ENCODE data around the gene DLGAP4.
"Not testable (repeated sequence)": the region's sequence is repeated elsewhere in the genome, so short reads cannot be mapped to it uniquely, and the experiment has no call there.

The DLGAP4 gene

DNA sequence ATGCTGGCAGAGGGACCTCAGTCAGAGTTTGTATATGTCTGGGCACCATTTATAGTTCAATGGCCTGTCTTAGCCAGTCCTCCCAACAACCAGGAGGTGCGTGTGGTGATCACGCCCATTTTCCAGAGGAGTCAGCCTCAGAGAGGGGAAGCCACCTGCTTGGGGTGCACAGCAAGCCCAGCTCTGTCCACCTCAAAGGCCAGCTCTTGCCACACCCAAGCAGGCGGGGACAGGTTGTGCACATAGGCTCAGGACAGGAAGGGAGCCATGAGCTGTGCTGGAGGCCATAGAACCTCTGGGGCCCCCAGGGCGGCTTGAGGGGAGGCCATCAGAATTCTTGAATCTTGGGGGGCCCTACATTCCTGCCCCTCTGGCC, 61.2 kb downstream of the DLGAP4 start:
- Mint-ChIP-seq H3K9me3 (no peaks in the 10 kb centered on the region), H3K36me3 (no peaks in the 10 kb centered on the region), H3K4me1 (no peaks in the 10 kb centered on the region), H3K27ac (no peak overlapping the region), H3K4me3 (no peak overlapping the region)
- ATAC-seq (no peak), DNase-seq (ENCODE audit: low spot score in 2 of 2) (no peak)

DNA sequence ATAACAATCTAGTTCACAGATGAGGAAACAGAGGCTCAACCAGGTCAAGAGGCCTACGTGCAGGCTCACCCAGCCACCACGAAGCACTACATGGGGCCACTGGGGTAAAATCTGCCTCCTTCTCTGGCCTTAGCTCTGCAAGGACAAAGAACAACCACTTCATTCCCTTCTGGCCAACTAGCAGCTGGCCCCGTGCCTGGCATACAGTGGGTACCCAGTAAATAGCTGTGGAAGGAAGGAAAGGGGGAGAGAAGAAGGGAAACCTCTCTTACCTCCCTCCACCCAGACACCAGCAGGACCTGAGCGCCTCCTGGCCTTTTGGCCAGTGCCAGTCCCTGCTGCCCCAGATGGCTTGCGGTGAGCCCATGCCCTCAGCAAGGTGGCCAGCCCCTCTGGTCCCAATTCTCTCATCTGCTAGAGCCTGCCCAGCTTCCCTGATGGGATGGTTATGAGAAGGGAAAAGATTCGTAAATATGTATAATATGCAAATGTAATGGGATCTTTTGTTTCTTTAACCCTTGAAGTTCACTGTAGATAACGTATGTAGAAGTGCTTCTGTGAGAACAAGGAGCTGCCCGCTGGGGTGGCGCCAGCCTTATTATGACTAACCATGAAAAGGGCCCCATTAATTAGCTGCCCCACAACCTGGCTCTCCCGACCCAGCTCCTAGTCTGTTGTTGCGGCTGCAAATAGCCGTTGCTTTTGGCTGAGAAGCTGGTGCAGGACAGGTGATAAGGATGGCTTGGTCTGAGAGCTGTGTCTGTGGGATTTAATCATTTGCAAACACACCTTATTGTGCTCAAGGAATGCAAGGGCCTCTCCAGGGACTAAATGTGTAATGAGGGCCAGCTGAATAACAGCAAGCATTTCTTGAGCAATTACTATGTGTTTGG, 62.0 kb downstream of the DLGAP4 start:
- H3K36me3 Mint-ChIP-seq, result no peaks in the 10 kb centered on the region

DNA sequence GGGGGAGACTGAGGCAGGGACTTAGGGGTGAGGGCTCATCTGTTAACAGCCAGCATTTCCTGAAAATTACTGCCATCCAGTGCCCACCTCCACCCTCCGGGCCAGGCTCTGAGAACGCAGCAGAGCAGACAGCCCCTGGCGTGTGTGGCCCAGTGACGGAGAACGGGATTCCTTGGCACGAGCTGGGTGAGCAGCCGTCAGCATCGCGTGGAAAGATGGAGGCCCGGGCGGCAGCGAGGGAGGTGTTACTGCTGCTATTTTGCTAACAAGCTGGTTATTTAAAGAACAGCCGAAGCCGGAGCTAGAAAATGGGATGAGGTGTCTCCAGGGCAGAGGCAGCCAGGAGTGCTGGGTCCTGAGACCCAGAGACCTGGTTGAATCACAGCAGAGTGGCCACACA, 62.7 kb downstream of the DLGAP4 start:
- DNase-seq (ENCODE audit: low spot score in 2 of 2), result no peak
- Mint-ChIP-seq H3K4me3 (no peak overlapping the region), H3K4me1 (no peaks in the 10 kb centered on the region), H3K36me3 (no peaks in the 10 kb centered on the region), H3K9me3 (no peaks in the 10 kb centered on the region), H3K27ac (no peak overlapping the region)
- no peak for ATAC-seq

More for the DNA sequence above, 62.0 kb downstream of the DLGAP4 start:
- Mint-ChIP-seq H3K4me3 (no peak overlapping the region), H3K9me3 (no peaks in the 10 kb centered on the region), H3K27ac (no peak overlapping the region), H3K4me1 (no peaks in the 10 kb centered on the region)
- DNase-seq (ENCODE audit: low spot score in 2 of 2) (no peak), ATAC-seq (no peak)

DNA sequence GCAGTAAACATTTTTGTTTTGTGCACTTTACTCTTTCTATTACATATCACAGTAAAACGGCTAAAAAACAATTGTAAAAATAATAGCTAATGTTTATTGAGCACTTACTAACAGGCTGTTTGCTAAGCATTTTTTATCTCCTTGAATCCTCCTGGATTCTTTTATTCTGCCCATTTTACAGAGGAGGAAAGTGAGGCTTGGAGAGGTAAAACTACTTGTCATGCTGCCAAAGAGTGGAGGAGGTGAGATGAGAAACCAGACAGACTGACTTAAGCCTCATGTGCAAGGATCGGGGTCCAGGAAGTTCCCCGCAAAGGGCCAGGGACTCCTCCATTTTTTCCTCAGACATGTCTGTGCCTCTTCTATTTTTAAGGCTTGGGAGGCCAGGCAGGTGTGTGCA, 63.6 kb downstream of the DLGAP4 start:
- no peaks in the 10 kb centered on the region for H3K9me3 Mint-ChIP-seq
- no peaks in the 10 kb centered on the region for H3K36me3 Mint-ChIP-seq
- DNase-seq (ENCODE audit: low spot score in 2 of 2) (no peak), ATAC-seq (no peak)
- no peaks in the 10 kb centered on the region for H3K4me1 Mint-ChIP-seq
- no peak overlapping the region for H3K4me3 Mint-ChIP-seq
- H3K27ac Mint-ChIP-seq, result no peak overlapping the region

DNA sequence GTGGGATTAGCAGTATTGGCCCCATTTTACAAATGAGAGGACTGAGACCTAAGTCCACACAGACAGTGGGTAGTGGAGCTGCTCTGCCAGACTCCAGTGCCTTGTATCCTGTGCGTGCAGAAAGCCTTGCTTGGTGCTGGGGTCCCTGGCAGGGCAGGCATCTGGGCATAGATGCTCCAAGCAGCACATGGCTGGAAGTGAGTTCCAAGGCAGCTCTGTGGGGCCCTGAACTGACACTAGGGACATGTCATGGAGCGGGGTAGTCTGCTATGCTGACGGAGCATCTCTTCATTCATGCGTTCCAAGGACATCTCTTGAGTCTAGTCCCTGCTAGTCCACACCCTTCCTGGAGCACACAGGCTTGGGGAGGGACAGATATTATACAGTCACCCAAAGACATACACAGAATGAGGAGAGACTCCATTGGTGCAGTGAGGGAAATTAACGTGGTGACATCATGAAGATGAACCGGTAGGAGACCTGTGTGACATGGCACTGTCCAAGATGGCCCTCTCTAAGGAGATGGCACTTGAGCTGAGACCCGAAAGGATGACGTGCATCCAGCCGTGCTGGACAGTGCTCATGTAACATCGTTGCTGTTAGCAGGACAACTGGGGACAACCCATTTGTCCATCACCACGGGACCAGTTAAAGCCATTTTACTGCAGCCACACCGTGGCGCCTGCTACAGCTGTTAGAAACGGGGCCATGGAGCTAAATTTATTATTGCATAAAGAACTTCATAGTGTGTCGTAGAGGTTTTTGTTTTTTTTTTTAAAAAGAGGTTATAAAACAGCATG, 65.1 kb downstream of the DLGAP4 start:
- peak; percentile 6 for ATAC-seq
- H3K36me3 Mint-ChIP-seq, result no peaks in the 10 kb centered on the region
- no peak overlapping the region for H3K4me3 Mint-ChIP-seq
- no peak overlapping the region for H3K27ac Mint-ChIP-seq
- DNase-seq (ENCODE audit: low spot score in 2 of 2), result no peak
- H3K9me3 Mint-ChIP-seq, result no peaks in the 10 kb centered on the region
- no peaks in the 10 kb centered on the region for H3K4me1 Mint-ChIP-seq

DNA sequence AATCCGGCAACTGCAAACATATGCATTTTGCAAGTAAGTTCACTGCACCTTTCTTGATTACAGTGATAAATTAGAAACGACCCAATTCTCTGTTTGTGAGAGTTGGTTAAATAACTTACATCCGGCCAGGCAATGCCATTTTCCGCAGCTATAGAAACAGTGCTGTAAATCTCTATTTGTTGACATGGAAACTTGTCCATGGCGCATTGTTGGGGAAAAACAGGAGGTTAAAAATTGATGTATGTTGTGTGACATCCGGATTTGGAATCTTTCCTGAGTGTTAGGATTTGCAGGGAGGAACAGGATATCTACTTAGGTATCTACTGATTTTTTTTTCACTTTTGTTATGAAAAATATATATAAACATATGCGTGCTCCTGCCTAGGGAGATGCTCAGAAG, 66.5 kb downstream of the DLGAP4 start:
- H3K9me3 Mint-ChIP-seq, result no peaks in the 10 kb centered on the region
- DNase-seq (ENCODE audit: low spot score in 2 of 2) (no peak), ATAC-seq (no peak)

DNA sequence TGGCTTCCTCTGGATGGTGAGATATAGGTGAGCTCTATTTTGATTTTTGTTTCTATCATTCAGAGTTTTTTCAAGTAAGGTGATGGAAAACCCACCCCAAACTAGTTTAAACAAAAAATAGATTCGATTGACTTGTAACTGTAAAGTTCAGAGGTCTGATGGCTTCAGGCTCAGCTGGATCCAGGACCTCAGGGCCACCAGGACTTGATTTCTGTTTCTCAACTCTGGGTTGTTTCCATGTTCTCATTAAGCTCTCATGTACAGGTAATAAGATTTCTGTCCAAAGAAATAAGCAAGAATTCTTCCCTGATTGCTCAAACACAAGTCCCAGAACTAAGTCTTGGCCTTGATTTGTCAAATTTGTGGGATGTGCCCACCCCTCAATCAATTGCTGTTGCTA, 67.0 kb downstream of the DLGAP4 start:
- DNase-seq (ENCODE audit: low spot score in 2 of 2) (no peak), ATAC-seq (no peak)
- Mint-ChIP-seq H3K27ac (no peak overlapping the region), H3K36me3 (no peaks in the 10 kb centered on the region), H3K4me1 (no peaks in the 10 kb centered on the region), H3K4me3 (no peak overlapping the region), H3K9me3 (no peaks in the 10 kb centered on the region)

More for the DNA sequence above, 66.5 kb downstream of the DLGAP4 start:
- Mint-ChIP-seq H3K36me3 (no peaks in the 10 kb centered on the region), H3K27ac (no peak overlapping the region), H3K4me3 (no peak overlapping the region), H3K4me1 (no peaks in the 10 kb centered on the region)

DNA sequence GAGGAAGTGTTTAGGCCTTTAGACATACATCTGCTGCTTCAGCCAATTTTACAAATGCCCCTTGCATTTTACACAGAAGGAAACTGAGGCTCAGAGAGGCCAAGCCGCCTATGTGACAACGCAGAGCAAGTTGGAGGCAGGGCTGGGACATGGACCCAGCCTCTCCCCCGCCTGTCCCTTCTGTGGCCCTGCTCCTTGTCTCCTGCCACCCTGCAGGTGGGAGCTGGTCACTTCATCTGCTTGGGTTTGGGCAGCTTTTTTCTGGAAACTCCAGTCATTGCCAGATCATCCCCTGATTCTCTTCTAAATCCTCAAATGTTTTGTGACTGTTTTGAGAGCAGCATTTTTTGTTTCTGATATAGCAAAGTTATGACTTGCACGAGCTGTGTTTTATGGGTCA, 68.9 kb downstream of the DLGAP4 start:
- ATAC-seq (no peak), DNase-seq (ENCODE audit: low spot score in 2 of 2) (no peak)
- no peaks in the 10 kb centered on the region for H3K9me3 Mint-ChIP-seq
- no peak overlapping the region for H3K4me3 Mint-ChIP-seq
- no peak overlapping the region for H3K27ac Mint-ChIP-seq
- no peaks in the 10 kb centered on the region for H3K36me3 Mint-ChIP-seq
- peaks cover 5% of the 10 kb centered on the region for H3K4me1 Mint-ChIP-seq

DNA sequence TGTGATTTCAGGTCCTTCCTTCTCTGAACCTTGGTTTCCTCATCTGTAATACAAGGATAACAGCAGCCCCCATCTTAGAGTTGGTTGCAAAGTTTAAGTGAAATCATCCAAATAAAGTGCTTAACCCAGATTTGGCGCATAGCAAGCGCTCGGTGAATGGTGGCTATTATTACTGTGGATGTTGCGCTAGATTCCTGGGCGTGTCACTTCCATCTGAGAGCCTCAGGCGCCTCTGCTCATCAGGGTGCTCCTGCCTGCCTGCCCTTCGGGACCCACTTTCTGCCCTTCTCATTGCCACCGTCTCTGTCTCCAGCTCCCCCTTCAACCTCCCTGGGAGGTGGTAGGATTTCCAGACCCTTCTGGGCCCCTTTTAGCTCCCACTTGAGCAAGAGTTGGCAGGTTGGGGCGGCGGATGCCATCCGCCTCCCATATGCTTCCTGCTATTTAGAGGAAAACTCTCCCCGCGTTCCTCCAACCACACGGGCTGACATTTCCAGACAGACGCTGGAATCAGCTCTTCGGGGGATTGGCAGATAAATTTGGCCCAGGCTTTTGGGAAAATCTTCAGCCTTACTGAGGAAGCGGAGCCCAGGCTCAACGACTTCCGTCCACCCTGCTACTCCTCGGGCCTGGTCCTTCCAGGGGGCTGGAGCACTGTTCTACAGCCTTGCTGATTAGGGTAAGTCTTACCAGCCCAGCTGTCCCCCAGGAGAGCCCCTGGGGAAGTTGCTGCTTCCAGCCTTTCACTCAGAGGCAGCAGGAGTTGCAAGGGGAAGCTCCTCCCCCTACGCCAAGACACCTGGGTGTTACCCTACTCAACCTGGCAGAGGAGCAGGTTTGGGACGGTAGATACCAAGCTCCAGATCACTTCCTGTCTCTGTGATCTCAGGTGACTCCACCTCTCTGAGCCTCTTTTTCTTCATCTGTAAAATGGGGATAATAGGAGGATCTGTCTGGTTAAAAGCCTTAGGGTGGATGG, 71.5 kb downstream of the DLGAP4 start:
- H3K9me3 Mint-ChIP-seq, result no peaks in the 10 kb centered on the region
- ATAC-seq (no peak), DNase-seq (ENCODE audit: low spot score in 2 of 2) (no peak)
- H3K27ac Mint-ChIP-seq, result no peak overlapping the region
- H3K36me3 Mint-ChIP-seq, result no peaks in the 10 kb centered on the region
- H3K4me1 Mint-ChIP-seq, result peaks cover 5% of the 10 kb centered on the region
- no peak overlapping the region for H3K4me3 Mint-ChIP-seq

DNA sequence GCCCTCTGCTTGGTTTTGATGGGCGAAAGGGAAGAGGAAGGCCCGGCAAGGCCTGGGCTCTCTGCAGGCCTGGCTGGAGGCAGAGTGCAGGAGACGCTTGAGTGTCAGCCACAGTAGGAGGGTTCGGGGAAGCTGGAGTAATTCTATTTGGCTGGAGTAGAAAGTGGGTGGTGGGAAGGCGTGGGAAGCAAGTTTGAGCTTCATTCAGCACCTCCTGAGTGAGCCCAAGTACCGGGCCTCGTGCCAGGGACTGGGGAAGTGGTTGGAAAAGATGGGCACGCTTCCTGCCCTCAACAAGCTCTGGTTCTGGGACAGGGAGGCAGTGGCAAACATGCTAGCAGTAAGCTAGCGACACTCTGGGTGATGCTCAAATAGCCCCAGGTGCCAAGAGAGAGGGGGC, 72.5 kb downstream of the DLGAP4 start:
- H3K4me3 Mint-ChIP-seq, result no peak overlapping the region
- no peak overlapping the region for H3K27ac Mint-ChIP-seq
- peaks cover 5% of the 10 kb centered on the region for H3K4me1 Mint-ChIP-seq
- no peaks in the 10 kb centered on the region for H3K9me3 Mint-ChIP-seq
- ATAC-seq, result no peak
- no peaks in the 10 kb centered on the region for H3K36me3 Mint-ChIP-seq
- no peak for DNase-seq (ENCODE audit: low spot score in 2 of 2)

DNA sequence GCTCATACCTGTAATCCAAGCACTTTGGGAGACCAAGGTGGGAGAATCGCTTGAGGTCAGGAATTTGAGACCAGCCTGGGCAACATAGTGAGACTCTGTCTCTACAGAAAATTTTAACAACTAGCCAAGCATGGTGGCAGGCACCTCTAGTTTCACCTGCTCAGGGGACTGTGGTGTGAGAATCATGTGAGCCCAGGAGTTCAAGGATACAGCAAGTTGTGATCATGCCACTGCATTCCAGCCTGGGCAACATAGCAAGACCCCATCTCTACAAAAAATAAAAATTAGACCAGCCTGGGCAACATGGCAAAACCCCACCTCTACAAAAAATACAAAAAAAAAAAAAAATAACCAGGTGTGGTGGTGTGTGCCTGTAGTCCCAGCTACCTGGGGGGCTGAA, 73.8 kb downstream of the DLGAP4 start:
- H3K4me1 Mint-ChIP-seq; H3K4me3 Mint-ChIP-seq; H3K9me3 Mint-ChIP-seq; H3K27ac Mint-ChIP-seq; ATAC-seq; H3K36me3 Mint-ChIP-seq; DNase-seq (ENCODE audit: low spot score in 2 of 2): not testable (repeated sequence)

DNA sequence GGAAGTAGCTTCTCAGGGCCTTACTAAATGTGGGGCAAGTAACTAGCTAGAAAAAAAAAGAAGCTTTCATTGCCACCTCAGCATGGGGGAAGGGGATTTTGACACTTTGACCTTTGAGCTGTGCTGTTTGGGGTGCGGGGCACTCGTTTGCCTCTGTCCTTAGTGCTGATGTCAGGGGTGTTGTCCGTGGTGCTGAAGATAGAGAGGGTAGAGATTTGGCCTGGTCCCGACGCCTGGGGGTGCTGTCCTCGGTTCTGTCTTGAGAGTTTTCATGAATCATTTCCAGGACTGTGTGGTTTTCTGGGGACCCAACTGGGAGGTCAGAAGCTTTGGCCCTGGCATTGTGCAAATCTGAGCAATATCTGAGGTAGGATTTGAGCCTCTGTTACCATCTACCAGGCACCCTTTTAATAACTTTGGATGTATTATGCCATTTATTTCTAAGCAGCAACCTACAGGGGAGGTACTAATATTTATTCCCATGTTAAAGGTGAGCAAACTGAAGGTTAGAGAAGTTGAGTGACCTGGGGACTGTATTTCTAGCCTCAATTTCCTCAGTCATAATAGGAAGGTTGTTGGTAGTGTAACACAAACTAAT, 78.0 kb downstream of the DLGAP4 start:
- Mint-ChIP-seq H3K4me1 (no peaks in the 10 kb centered on the region), H3K36me3 (no peaks in the 10 kb centered on the region), H3K4me3 (no peak overlapping the region), H3K9me3 (no peaks in the 10 kb centered on the region), H3K27ac (no peak overlapping the region)
- ATAC-seq (peak; percentile 46), DNase-seq (ENCODE audit: low spot score in 2 of 2) (peak in 1 of 2 donors; percentile 70)

DNA sequence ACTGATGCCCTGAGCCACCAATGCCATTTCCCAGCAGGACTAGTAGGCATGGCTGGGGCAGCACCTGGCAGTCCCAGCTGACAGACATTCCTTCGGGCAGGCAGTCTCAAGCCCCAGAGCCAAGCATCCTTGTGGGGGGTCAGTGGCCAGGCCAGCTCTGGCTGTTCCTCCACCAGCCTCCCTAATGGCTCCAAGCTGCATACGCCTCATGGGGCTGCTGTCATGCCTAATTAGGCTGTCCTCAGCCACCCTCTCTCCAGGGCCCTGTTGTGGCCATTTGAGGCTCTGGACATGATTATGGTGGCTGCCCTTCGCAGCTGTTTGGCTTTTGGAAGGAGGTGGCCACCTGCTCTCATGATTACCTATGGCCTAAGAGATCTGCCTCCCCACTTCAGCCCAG, 79.4 kb downstream of the DLGAP4 start:
- Mint-ChIP-seq H3K27ac (no peak overlapping the region), H3K4me1 (no peaks in the 10 kb centered on the region), H3K36me3 (no peaks in the 10 kb centered on the region), H3K4me3 (no peak overlapping the region), H3K9me3 (no peaks in the 10 kb centered on the region)
- ATAC-seq (no peak), DNase-seq (ENCODE audit: low spot score in 2 of 2) (no peak)

DNA sequence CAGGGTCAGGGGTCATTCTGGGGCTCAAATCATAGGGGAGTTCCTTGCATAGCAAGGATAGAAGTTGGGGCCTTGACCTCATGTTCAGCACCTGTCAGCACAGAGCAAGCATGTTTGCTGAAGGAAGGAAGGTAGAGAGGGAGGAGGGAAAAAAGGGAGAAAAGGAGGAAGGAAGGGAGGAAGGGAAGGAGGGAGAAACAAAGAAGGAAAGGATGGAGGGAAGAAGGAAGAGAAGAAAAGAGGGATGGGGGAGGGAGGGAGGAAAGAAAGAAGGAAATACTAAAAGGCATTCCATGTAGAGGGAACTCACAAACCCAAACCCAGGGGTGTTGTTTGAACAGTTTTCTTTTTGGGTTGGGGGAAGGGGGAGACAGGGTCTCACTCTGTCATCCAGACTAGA, 80.1 kb downstream of the DLGAP4 start:
- Mint-ChIP-seq H3K27ac (no peak overlapping the region), H3K4me3 (no peak overlapping the region), H3K36me3 (no peaks in the 10 kb centered on the region), H3K4me1 (no peaks in the 10 kb centered on the region), H3K9me3 (no peaks in the 10 kb centered on the region)
- no peak for DNase-seq (ENCODE audit: low spot score in 2 of 2)
- no peak for ATAC-seq

DNA sequence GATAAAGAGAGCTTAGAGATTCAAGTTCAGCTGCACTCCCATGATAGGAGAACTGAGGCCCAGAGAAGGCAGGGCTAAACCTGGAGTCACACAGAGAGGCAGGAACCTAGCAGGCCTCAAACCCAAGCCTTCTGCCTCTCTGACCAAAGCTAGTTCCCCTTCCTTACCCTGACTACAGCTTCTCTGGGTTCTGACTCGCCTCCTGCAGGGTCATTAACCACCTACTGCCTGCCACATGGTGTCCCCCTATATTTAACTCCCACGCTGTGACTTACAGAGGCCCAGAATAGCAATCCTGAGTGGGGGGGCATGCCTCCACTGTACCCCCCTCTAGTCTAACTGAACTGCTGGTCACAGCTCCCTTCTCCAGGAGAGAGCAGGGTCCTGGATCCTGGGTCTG, 84.1 kb downstream of the DLGAP4 start:
- no peak for DNase-seq (ENCODE audit: low spot score in 2 of 2)
- H3K9me3 Mint-ChIP-seq, result no peaks in the 10 kb centered on the region
- H3K4me3 Mint-ChIP-seq, result no peak overlapping the region
- no peak for ATAC-seq
- no peak overlapping the region for H3K27ac Mint-ChIP-seq
- no peaks in the 10 kb centered on the region for H3K36me3 Mint-ChIP-seq
- H3K4me1 Mint-ChIP-seq, result no peaks in the 10 kb centered on the region

Measured in stimulated activated effector memory CD8-positive, alpha-beta T cell treated with anti-CD3 and anti-CD28 coated beads, Interleukin-12 subunit alpha, Interleukin-12 subunit beta, amount 100 ng/mL, for 72 hours (primary cell).